NCI-H524 treated with DMSO at 0.1 percent for 48 hours (cell line): ENCODE data around the gene LRCH3.
"Not testable (repeated sequence)": the region's sequence is repeated elsewhere in the genome, so short reads cannot be mapped to it uniquely, and the experiment has no call there.

ENCODE experiments used
- DNase-seq: peaks from one replicate; lab custom pipeline; 2025; lab: John Stamatoyannopoulos, UW

LRCH3 gene

GRCh38 chr3:197926418-197926817 lies 135.4 kb downstream of the LRCH3 start:
- DNase-seq = no peak

DNA sequence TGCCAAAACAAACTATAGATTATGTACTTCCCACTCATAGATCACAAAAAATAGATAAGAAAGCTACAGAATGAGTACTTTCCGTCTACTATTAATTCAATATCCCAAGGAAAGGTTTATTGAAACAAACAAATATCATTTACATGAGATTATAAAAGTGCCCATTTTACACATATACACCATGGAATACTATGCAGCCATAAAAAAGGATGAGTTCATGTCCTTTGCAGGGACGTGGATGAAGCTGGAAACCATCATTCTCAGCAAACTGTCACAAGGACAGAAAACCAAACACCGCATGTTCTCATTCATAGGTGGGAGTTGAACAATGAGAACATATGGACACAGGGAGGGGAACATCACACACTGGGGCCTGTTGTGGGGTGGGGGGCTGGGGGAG lies 136.5 kb downstream of the LRCH3 start:
- DNase-seq = not testable (repeated sequence)

GRCh38 chr3:197936819-197937384 lies 145.8 kb downstream of the LRCH3 start:
- DNase-seq = no peak
